CD8-positive, alpha-beta memory T cell (primary cell): ENCODE data around the gene NDUFB2. TPM values are rescaled to one million over a fixed set of nuclear protein-coding genes. Genes with fewer than 3 reads are reported as not detected.

Experiments
- CTCF ChIA-PET: fragments of 350-600 bp; sonication (Branson Sonifier 250); formaldehyde crosslinking; loops from one replicate; lab custom pipeline; 2021; ENCODE audit warnings: antibody characterized with exemption; lab: Charles Lee
- POLR2A ChIA-PET: fragments of 350-600 bp; sonication (Branson Sonifier 250); formaldehyde crosslinking; loops from one replicate; lab custom pipeline; 2021; ENCODE audit warnings: antibody characterized with exemption; lab: Charles Lee
- DNase-seq, 5 donors: peaks; one replicate each; pipeline versions ENCODE4 v3.0.0 to v3.0.0-alpha.2; 2020 to 2022; ENCODE audit warnings: mixed read lengths in 1 of 5
- H3K27ac ChIP-seq: one replicate; pipeline ENCODE4 v1.7.0; 2013; ENCODE audit warnings: low read depth, mild to moderate bottlenecking, low read length, moderate library complexity
- H3K27me3 ChIP-seq: 2 replicates; pipeline ENCODE4 v1.7.0; 2013; ENCODE audit warnings: low read length, mild to moderate bottlenecking; ENCODE audit not compliant: insufficient read depth, poor library complexity, severe bottlenecking
- H3K36me3 ChIP-seq: 2 replicates; pipeline ENCODE4 v1.7.0; 2013; ENCODE audit warnings: mild to moderate bottlenecking, low read length, moderate library complexity; ENCODE audit not compliant: insufficient read depth
- H3K4me1 ChIP-seq: 2 replicates; pipeline ENCODE4 v1.7.0; 2013; ENCODE audit warnings: mild to moderate bottlenecking, low read length, moderate library complexity; ENCODE audit not compliant: insufficient read depth
- H3K4me3 ChIP-seq: 2 replicates; pipeline ENCODE4 v1.7.0; 2013; ENCODE audit warnings: mild to moderate bottlenecking, low read length
- H3K9me3 ChIP-seq: 2 replicates; pipeline ENCODE4 v1.7.0; 2013; ENCODE audit warnings: mild to moderate bottlenecking, low read length
- H3K27ac Mint-ChIP-seq, 8 donors: one replicate each; pipeline ENCODE4 v1.8.0; 2020 to 2021; ENCODE audit warnings: mixed read lengths in 8 of 8, mild to moderate bottlenecking in 6 of 8, inconsistent platforms in 3 of 8, moderate library complexity in 3 of 8
- H3K27me3 Mint-ChIP-seq, 2 donors: one replicate each; pipeline ENCODE4 v1.8.0; 2020 to 2021; ENCODE audit warnings: mixed read lengths in 2 of 2, mild to moderate bottlenecking in 1 of 2, moderate library complexity in 1 of 2
- H3K36me3 Mint-ChIP-seq, 3 donors: one replicate each; pipeline ENCODE4 v1.8.0; 2020 to 2021; ENCODE audit warnings: mixed read lengths in 3 of 3, inconsistent platforms in 1 of 3, mild to moderate bottlenecking in 1 of 3
- H3K4me1 Mint-ChIP-seq, 3 donors: one replicate each; pipeline ENCODE4 v1.8.0; 2020 to 2021; ENCODE audit warnings: mixed read lengths in 3 of 3, inconsistent platforms in 1 of 3, mild to moderate bottlenecking in 1 of 3
- H3K4me3 Mint-ChIP-seq, 7 donors: one replicate each; pipeline ENCODE4 v1.8.0; 2020 to 2021; ENCODE audit warnings: mixed read lengths in 7 of 7, mild to moderate bottlenecking in 6 of 7, moderate library complexity in 4 of 7, inconsistent platforms in 2 of 7
- H3K9me3 Mint-ChIP-seq, 5 donors: one replicate each; pipeline ENCODE4 v1.8.0; 2020 to 2022; ENCODE audit warnings: mixed read lengths in 5 of 5, mild to moderate bottlenecking in 3 of 5, moderate library complexity in 2 of 5, inconsistent platforms in 1 of 5
- polyA plus RNA-seq: library from polyadenylated mRNA; unstranded; fragments of 300-500 nt; fragmentation: Illumina TruSeq; gene quantifications from one replicate; pipeline ENCODE4 v1.2.3, GENCODE V29; 2021
- total RNA-seq, 2 experiments: library from RNA; stranded (reverse); gene quantifications; one replicate each; pipeline ENCODE4 v1.2.3, GENCODE V29; 2021

Gene NDUFB2
- total RNA-seq (100 to 1,000 TPM; 209 to 231 TPM), polyA plus RNA-seq (464 TPM)

- peaks cover 35 to 49% (median 45%) of the 10 kb centered on the region in 3 donors for H3K4me1 Mint-ChIP-seq
- Histone ChIP-seq H3K9me3 (no peaks in the 10 kb centered on the region), H3K27me3 (no peaks in the 10 kb centered on the region), H3K36me3 (no peaks in the 10 kb centered on the region), H3K4me3 (peak within 1 kb of the TSS; percentile 93), H3K27ac (peak within 1 kb of the TSS; percentile 77), H3K4me1 (peaks cover 25% of the 10 kb centered on the region)
- no peaks in the 10 kb centered on the region for H3K9me3 Mint-ChIP-seq
- ChIA-PET CTCF (interaction anchor here (0.9 to 1.0 kb wide), 2 partner anchors 24 to 28 kb away, joined by 3 read pairs; partner anchors contain the start of gene ADCK2), POLR2A (interaction anchor here (0.7 to 1.8 kb wide), 3 partner anchors 23 to 318 kb away, joined by 3 to 11 read pairs (median 6); partner anchors contain the start of genes ADCK2 and MRPS33)
- peaks cover 0 to 6% of the 10 kb centered on the region in 2 donors for H3K27me3 Mint-ChIP-seq
- H3K27ac Mint-ChIP-seq: peak within 1 kb of the TSS; percentile 93 to 99 (median 97)
- H3K36me3 Mint-ChIP-seq: peaks cover 0 to 30% (median 4%) of the 10 kb centered on the region in 3 donors
- H3K4me3 Mint-ChIP-seq: peak within 1 kb of the TSS; percentile 90 to 99 (median 96)
- DNase-seq: peak; percentile 57 to 90 (median 80)
Observed at GRCh38 chr7:140696680-140697446, at the start of gene NDUFB2. Gene NDUFB2 (plus strand): TSS chr7:140696708. CDS start chr7:140696745, 37 bp downstream.

GRCh38 chr7:140646931-140647647, 49.4 kb upstream of the NDUFB2 start:
- POLR2A ChIA-PET: no interaction called here
- peak overlapping the region in 5 of 8 donors; percentile 8 to 75 (median 40) for H3K27ac Mint-ChIP-seq
- H3K27me3 Mint-ChIP-seq: peaks cover 18 to 20% of the 10 kb centered on the region in 2 donors
- no peaks in the 10 kb centered on the region for H3K4me1 ChIP-seq
- H3K27ac ChIP-seq: no peak overlapping the region
- no peaks in the 10 kb centered on the region for H3K9me3 ChIP-seq
- peaks cover 6 to 10% (median 8%) of the 10 kb centered on the region in 3 donors for H3K4me1 Mint-ChIP-seq
- no peaks in the 10 kb centered on the region for H3K36me3 ChIP-seq
- H3K4me3 ChIP-seq: no peak overlapping the region
- no peak overlapping the region for H3K4me3 Mint-ChIP-seq
- H3K27me3 ChIP-seq: peaks cover 4% of the 10 kb centered on the region
- peak in 3 of 5 donors; percentile 12 to 60 (median 18) for DNase-seq
- CTCF ChIA-PET: interaction anchor here (0.9 to 1.4 kb wide), 2 partner anchors 13 to 171 kb away, joined by 3 read pairs; no protein-coding TSS in a partner anchor
- peaks cover 0 to 3% (median 2%) of the 10 kb centered on the region in 3 donors for H3K36me3 Mint-ChIP-seq
- H3K9me3 Mint-ChIP-seq: no peaks in the 10 kb centered on the region

GRCh38 chr7:140649556-140650205, 46.8 kb upstream of the NDUFB2 start:
- Histone ChIP-seq H3K27me3 (no peaks in the 10 kb centered on the region), H3K4me1 (peaks cover 4% of the 10 kb centered on the region), H3K9me3 (no peaks in the 10 kb centered on the region), H3K36me3 (no peaks in the 10 kb centered on the region), H3K27ac (no peak overlapping the region), H3K4me3 (no peak overlapping the region)
- H3K9me3 Mint-ChIP-seq: no peaks in the 10 kb centered on the region
- ChIA-PET POLR2A (no interaction called here), CTCF (interaction anchor here (1.7 kb wide), 1 partner anchor 9 kb away, joined by 4 read pairs; the partner anchor contains the start of gene DENND2A)
- peaks cover 8 to 9% of the 10 kb centered on the region in 2 donors for H3K27me3 Mint-ChIP-seq
- DNase-seq: no peak
- peaks cover 9 to 17% (median 13%) of the 10 kb centered on the region in 3 donors for H3K4me1 Mint-ChIP-seq
- no peak overlapping the region for H3K4me3 Mint-ChIP-seq
- H3K36me3 Mint-ChIP-seq: peaks cover 0 to 2% (median 0%) of the 10 kb centered on the region in 3 donors
- H3K27ac Mint-ChIP-seq: no peak overlapping the region

GRCh38 chr7:140650367-140650766, 46.1 kb upstream of the NDUFB2 start:
- peaks cover 0 to 2% (median 0%) of the 10 kb centered on the region in 3 donors for H3K36me3 Mint-ChIP-seq
- peak overlapping the region in 1 of 8 donors; percentile 26 for H3K27ac Mint-ChIP-seq
- Histone ChIP-seq H3K36me3 (no peaks in the 10 kb centered on the region), H3K4me1 (peaks cover 4% of the 10 kb centered on the region), H3K9me3 (no peaks in the 10 kb centered on the region), H3K4me3 (no peak overlapping the region), H3K27me3 (no peaks in the 10 kb centered on the region), H3K27ac (no peak overlapping the region)
- POLR2A ChIA-PET: no interaction called here
- CTCF ChIA-PET: no interaction called here
- peaks cover 4 to 7% of the 10 kb centered on the region in 2 donors for H3K27me3 Mint-ChIP-seq
- no peaks in the 10 kb centered on the region for H3K9me3 Mint-ChIP-seq
- H3K4me3 Mint-ChIP-seq: no peak overlapping the region
- DNase-seq: no peak
- peaks cover 9 to 17% (median 13%) of the 10 kb centered on the region in 3 donors for H3K4me1 Mint-ChIP-seq

GRCh38 chr7:140653319-140654108, 43.0 kb upstream of the NDUFB2 start:
- Mint-ChIP-seq H3K36me3 (peaks cover 0 to 2% (median 0%) of the 10 kb centered on the region in 3 donors), H3K9me3 (no peaks in the 10 kb centered on the region), H3K4me3 (peak overlapping the region in 1 of 7 donors; percentile 31), H3K4me1 (peaks cover 15 to 26% (median 19%) of the 10 kb centered on the region in 3 donors), H3K27me3 (peaks cover 9 to 15% of the 10 kb centered on the region in 2 donors), H3K27ac (no peak overlapping the region)
- no peaks in the 10 kb centered on the region for H3K36me3 ChIP-seq
- DNase-seq: peak in 3 of 5 donors; percentile 21 to 38 (median 21)
- no peaks in the 10 kb centered on the region for H3K9me3 ChIP-seq
- ChIA-PET CTCF (interaction anchor here (0.9 to 2.4 kb wide), 13 partner anchors 9 to 360 kb away, joined by 3 to 12 read pairs (median 4); partner anchors contain the start of gene ADCK2), POLR2A (no interaction called here)
- peaks cover 18% of the 10 kb centered on the region for H3K4me1 ChIP-seq
- no peak overlapping the region for H3K4me3 ChIP-seq
- no peaks in the 10 kb centered on the region for H3K27me3 ChIP-seq
- H3K27ac ChIP-seq: no peak overlapping the region

GRCh38 chr7:140654109-140654387, 42.5 kb upstream of the NDUFB2 start:
- DNase-seq: no peak
- no peaks in the 10 kb centered on the region for H3K9me3 Mint-ChIP-seq
- peaks cover 0 to 2% (median 0%) of the 10 kb centered on the region in 3 donors for H3K36me3 Mint-ChIP-seq
- H3K9me3 ChIP-seq: no peaks in the 10 kb centered on the region
- H3K4me3 Mint-ChIP-seq: no peak overlapping the region
- peaks cover 18% of the 10 kb centered on the region for H3K4me1 ChIP-seq
- no peak overlapping the region for H3K27ac ChIP-seq
- H3K27me3 ChIP-seq: no peaks in the 10 kb centered on the region
- no peak overlapping the region for H3K27ac Mint-ChIP-seq
- peaks cover 9 to 15% of the 10 kb centered on the region in 2 donors for H3K27me3 Mint-ChIP-seq
- ChIA-PET POLR2A (no interaction called here), CTCF (interaction anchor here (1.0 to 2.4 kb wide), 10 partner anchors 9 to 359 kb away, joined by 3 to 12 read pairs (median 4); partner anchors contain the start of gene ADCK2)
- peaks cover 15 to 26% (median 19%) of the 10 kb centered on the region in 3 donors for H3K4me1 Mint-ChIP-seq
- no peaks in the 10 kb centered on the region for H3K36me3 ChIP-seq
- H3K4me3 ChIP-seq: no peak overlapping the region

- Mint-ChIP-seq H3K4me1 (peaks cover 15 to 26% (median 19%) of the 10 kb centered on the region in 3 donors), H3K36me3 (peaks cover 0 to 2% (median 0%) of the 10 kb centered on the region in 3 donors), H3K27ac (peak overlapping the region in 2 of 8 donors; percentile 7 to 95), H3K27me3 (peaks cover 9 to 11% of the 10 kb centered on the region in 2 donors), H3K9me3 (no peaks in the 10 kb centered on the region), H3K4me3 (no peak overlapping the region)
- ChIA-PET CTCF (no interaction called here), POLR2A (no interaction called here)
- Histone ChIP-seq H3K27me3 (no peaks in the 10 kb centered on the region), H3K36me3 (no peaks in the 10 kb centered on the region), H3K4me3 (no peak overlapping the region), H3K9me3 (no peaks in the 10 kb centered on the region), H3K27ac (no peak overlapping the region), H3K4me1 (peaks cover 18% of the 10 kb centered on the region)
- DNase-seq: no peak
Observed at GRCh38 chr7:140654661-140655060, 41.8 kb upstream of the NDUFB2 start.
